HepG2 (cell line): Measurements from ENCODE around the gene AKT3.

Source experiments
- EP300 ChIP-seq, 3 experiments: sonication (generic) in 1 of 3; formaldehyde crosslinking in 1 of 3; IDR thresholded peaks; 2 replicates each; pipeline versions ENCODE4 v1.5.1 to v1.6.1; 2011 to 2020; ENCODE audit warnings: low read depth in 2 of 3, low read length in 2 of 3, borderline replicate concordance in 1 of 3, improper control_type of control experiment in 1 of 3, mild to moderate bottlenecking in 1 of 3, missing genetic modification reagents in 1 of 3, moderate library complexity in 1 of 3
- SMAD3 ChIP-seq: sonication (generic); formaldehyde crosslinking; IDR thresholded peaks from 2 replicates; pipeline ENCODE4 v1.4.0; 2020; ENCODE audit warnings: missing genetic modification reagents

- TF ChIP-seq EP300 (IDR thresholded peaks at IDR 0.05; ENCODE audit: low read depth in 2 of 2, low read length in 2 of 2) (no peak), EP300 (CRISPR knock-in tag; IDR thresholded peaks at IDR 0.05; ENCODE audit: borderline replicate concordance) (no peak), SMAD3 (CRISPR knock-in tag) (no peak)
Measured at GRCh38 chr1:243726806-243727502, 123.1 kb downstream of the AKT3 start.
